Fibroblast of pulmonary artery (primary cell): ENCODE measurements around the gene OTP.

ENCODE experiments used
- DNase-seq: peaks from one replicate; pipeline ENCODE4 v3.0.0-alpha.2; 2010; ENCODE audit warnings: low read depth
- H3K4me3 ChIP-seq: replicated peaks from 2 replicates; pipeline ENCODE4 v1.5.1; 2011; ENCODE audit warnings: low read depth, mild to moderate bottlenecking, control low read depth, low read length, moderate library complexity
- TF ChIP-seq, protein P1 (sequence below): IDR thresholded peaks from 2 replicates; pipeline ENCODE4 v1.5.1; 2011; ENCODE audit warnings: mild to moderate bottlenecking, control low read depth, low read length, inconsistent platforms; ENCODE audit errors: missing control alignments

Gene OTP

DNA sequence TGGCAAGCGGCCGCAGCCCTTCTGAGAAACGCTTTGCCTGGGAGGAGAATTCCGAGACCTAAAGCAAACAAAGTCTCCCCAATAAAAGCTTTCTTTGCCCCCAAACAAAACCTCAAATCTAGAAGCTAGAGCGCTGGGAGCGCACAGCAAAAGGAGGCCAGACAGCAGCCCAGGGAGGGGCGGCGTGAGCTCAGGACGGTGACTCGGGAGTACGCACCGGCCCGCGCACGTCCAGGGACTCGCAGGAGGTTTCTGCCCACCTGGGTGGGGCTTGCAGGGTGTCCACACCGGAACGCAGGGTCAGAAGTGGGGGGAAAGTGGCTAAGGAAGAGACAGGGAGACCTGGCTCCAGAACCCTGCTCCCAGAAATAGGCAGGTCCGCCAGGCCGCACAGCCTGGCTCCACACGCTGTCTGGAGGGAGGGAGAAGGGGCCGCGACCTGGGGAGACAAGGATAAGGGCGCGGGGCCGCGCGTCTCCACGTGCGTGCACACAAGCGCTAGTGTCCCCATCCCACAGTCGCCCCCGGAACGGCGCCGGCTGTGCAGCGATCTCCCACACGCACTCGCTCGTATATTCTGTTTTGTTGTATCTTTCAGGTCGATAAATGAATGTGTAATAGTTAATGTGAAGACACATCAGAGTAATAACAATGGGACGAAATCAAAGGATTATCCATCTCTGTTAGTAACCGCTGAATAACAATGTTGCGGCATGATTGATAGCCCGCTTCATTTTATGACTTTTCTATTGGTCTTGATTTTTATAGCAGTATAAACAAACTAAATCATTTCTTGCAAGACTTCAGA lies 2.3 kb upstream of the OTP start:
- TF ChIP-seq, protein P1, sequence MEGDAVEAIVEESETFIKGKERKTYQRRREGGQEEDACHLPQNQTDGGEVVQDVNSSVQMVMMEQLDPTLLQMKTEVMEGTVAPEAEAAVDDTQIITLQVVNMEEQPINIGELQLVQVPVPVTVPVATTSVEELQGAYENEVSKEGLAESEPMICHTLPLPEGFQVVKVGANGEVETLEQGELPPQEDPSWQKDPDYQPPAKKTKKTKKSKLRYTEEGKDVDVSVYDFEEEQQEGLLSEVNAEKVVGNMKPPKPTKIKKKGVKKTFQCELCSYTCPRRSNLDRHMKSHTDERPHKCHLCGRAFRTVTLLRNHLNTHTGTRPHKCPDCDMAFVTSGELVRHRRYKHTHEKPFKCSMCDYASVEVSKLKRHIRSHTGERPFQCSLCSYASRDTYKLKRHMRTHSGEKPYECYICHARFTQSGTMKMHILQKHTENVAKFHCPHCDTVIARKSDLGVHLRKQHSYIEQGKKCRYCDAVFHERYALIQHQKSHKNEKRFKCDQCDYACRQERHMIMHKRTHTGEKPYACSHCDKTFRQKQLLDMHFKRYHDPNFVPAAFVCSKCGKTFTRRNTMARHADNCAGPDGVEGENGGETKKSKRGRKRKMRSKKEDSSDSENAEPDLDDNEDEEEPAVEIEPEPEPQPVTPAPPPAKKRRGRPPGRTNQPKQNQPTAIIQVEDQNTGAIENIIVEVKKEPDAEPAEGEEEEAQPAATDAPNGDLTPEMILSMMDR: no peak
- DNase-seq: no peak
- H3K4me3 ChIP-seq: no peak overlapping the region

DNA sequence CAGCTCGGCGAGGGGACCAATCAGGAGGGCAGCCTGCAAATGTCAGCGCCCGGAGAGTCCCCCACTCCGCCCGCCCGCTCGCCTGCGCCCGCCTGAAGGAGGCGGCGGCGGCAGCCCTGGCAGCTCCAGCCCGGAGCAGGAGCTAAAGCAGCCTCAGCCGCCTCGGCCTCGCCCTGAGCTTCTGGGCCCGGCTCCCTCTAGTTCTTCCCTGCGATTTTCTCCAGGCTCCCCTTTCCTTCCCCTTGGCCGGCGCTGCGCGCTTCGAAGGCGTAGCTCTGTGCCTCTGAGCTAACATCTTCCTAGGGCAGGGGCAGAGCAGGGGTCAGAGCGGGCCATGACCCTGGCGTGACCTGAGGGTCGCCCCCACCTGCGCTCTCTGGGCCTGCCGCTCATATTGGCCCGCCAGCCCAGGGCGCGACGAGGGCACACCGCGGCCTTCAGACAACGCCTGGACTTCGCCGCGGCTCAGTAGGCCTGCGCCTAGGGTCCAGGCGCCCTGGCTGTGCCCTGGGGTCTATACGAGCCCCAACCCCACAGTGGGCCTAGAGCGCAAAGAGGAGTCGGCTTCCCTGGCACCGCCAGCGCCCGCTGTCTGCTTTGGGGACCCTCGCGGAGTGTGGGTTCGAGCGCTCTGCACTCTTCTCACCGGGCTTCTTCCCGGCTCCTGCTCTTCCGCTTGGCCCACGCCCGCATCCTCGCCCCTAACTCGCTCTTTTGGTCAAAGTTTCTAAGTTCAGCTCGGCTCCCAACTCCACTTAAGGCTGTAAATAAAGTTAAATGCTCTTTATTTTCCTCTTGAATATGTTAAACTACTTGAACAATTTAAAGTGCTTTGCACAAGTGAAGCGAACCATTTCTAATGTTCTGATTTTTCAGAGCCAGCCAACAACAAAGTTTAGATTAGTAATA lies 504 bp upstream of the OTP start:
- no peak overlapping the region for H3K4me3 ChIP-seq
- TF ChIP-seq, protein P1: no peak
- no peak for DNase-seq

DNA sequence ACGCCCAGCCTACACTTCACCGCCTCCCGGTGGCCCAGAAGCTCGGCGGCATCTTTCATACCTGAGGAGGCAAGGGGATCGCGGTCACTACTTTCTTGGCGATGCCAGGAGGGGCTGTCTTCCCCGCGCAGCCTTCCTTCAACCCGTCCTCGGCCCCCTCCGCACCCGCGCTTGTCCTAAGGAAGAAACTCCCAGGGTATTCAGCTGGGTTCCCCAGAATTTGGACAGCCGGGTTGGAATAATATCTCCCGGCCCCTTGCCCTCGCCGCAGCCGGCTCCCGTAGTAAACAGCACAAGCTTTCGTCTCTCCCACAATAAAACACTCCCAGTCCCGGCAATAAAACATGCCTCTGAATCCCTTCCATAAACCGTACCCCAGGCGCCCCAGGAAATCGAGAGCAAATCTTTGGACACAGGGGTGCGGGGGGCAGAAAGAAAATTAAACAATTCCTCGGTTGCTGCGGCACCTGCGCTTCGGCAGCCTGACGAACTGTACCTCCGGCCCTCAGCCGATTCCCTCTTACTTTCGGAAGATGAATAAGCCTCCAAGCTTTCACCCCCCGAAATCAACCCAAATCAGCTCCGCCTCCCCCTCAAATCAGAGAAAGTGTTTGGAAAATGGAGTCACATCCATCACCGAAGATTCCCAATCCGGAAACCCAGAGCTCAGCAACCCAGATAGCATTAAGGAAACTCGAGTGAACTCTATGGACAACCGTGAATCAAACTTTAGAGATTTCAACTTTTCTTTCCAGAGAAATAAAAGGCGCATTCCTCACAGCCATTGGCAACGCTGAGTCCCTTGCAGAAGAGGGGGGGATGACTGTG lies 1.1 kb downstream of the OTP start:
- TF ChIP-seq, protein P1: no peak
- no peak overlapping the region for H3K4me3 ChIP-seq

DNA sequence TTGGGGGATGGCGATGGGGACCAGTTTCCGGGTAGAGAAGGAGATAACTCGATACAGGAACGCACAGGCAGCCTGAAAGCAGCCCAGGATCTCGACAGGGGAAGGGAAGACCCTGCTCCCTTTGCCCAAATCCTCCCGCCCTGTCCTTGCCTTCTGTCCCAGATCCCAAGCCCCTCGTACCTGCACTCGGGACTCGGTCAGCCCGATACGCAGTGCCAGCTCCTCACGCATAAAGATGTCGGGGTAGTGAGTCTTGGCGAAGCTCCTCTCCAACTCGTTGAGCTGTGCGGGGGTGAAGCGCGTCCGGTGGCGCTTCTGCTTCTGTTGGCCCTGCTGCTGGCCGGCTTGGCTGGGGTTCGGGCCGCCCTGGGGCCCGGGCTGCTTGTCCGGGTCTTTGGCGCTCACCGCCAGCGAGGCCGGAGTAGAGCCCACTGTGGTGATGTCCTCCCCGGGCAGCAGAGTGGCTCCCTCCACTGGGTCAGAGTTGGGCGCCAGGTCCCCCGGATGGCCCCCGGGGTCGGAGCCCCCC lies 1.8 kb downstream of the OTP start:
- H3K4me3 ChIP-seq: no peak overlapping the region
- TF ChIP-seq, protein P1: no peak
- no peak for DNase-seq

More for the DNA sequence above, 1.1 kb downstream of the OTP start:
- no peak for DNase-seq

DNA sequence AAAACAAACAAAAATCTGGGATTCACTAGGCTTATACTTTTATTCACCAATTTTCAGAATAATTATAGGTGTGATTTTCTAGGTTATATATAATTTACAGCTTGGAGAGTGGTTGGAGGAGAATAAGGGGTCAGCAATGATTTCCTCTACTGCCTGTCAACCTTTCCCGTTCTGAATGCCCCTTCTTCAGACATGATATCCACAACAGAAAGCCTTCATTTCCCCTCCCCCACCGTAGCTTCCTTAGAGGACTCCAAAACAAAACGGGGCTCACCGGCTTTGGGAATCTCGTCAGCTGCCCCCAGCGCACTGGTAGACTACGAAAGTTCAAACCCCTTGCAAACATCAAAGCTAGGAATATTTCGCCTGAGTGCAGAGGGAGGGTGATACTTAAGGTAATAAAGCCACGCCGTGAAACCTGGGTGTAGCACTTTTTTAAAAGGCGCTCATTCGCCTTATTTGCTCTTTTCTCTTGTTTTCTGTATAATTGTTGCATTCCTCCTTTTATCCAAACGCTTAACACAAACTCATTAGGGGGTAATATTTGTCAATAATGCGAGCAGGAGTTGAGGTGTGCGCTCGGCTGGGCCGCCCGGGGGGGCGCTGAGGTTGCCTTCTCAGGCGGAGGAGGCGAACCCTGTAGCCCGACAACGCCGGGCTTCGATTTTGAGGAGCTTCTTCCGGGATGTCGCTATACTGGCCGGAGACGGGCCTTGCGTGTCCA lies 2.4 kb downstream of the OTP start:
- no peak for DNase-seq
- TF ChIP-seq, protein P1: no peak
- H3K4me3 ChIP-seq: no peak overlapping the region
